HL-60 (cell line): Measurements from ENCODE around the gene LCE4A.

Experiments
- DNase-seq, 2 experiments: peaks; one replicate each; pipeline ENCODE4 v3.0.0-alpha.2; 2010 to 2020; ENCODE audit warnings: low read depth in 1 of 2, low spot score in 1 of 2
- H3K27ac ChIP-seq: fragments of 250-450 bp; sonication (Bioruptor Pico); replicated peaks from 2 replicates; pipeline ENCODE4 v1.5.1; 2020; ENCODE audit warnings: mild to moderate bottlenecking, moderate library complexity
- H3K27me3 ChIP-seq: fragments of 250-450 bp; sonication (Bioruptor Pico); 2 replicates; pipeline ENCODE4 v1.5.1; 2021; ENCODE audit warnings: mild to moderate bottlenecking, moderate library complexity; ENCODE audit not compliant: insufficient read depth, poor library complexity, severe bottlenecking
- H3K4me3 ChIP-seq: replicated peaks from 2 replicates; pipeline ENCODE4 v1.5.1; 2011; ENCODE audit warnings: mild to moderate bottlenecking, control low read depth, low read length; ENCODE audit not compliant: insufficient read depth
- CTCF ChIP-seq: IDR thresholded peaks from one replicate; pipeline ENCODE4 v1.5.1; 2011; ENCODE audit warnings: low read length, control low read depth, inconsistent platforms; ENCODE audit not compliant: insufficient read depth
- GABPA ChIP-seq: IDR thresholded peaks from 2 replicates; pipeline ENCODE4 v1.6.1; 2012; ENCODE audit warnings: low read depth
- POLR2AphosphoS5 ChIP-seq: IDR thresholded peaks from 2 replicates; pipeline ENCODE4 v1.6.1; 2012; ENCODE audit warnings: low read depth
- SPI1 ChIP-seq: IDR thresholded peaks from 2 replicates; pipeline ENCODE4 v1.6.1; 2012; ENCODE audit warnings: low read depth, mild to moderate bottlenecking, borderline replicate concordance
- TF ChIP-seq, protein P1 (sequence below): IDR thresholded peaks from 2 replicates; pipeline ENCODE4 v1.6.1; 2012; ENCODE audit warnings: low read depth; ENCODE audit not compliant: insufficient replicate concordance

The LCE4A gene

DNA sequence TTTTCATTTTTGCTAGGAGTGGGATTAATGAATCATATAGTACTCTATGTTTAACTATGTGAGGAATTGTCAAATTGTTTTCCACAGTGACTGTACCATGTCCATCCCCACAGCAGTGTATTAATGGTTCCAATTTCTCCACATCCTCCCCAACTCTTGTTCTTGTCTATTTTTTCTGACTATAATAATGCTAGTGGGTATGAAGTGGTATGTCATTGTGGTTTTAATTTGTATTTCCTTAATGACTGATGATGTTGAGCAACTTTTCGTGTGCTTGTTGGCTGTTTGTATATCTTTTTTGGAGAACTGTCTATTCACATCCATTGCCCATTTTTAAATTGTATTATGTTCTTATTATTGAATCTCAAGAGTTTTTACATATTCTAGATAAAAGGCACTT, 39.9 kb downstream of the LCE4A start:
- H3K27ac ChIP-seq, result no peak overlapping the region
- no peak overlapping the region for H3K4me3 ChIP-seq
- TF ChIP-seq GABPA, result no peak
- no peak for TF ChIP-seq CTCF
- no peak for TF ChIP-seq POLR2AphosphoS5
- no peak for TF ChIP-seq SPI1
- TF ChIP-seq, protein P1, sequence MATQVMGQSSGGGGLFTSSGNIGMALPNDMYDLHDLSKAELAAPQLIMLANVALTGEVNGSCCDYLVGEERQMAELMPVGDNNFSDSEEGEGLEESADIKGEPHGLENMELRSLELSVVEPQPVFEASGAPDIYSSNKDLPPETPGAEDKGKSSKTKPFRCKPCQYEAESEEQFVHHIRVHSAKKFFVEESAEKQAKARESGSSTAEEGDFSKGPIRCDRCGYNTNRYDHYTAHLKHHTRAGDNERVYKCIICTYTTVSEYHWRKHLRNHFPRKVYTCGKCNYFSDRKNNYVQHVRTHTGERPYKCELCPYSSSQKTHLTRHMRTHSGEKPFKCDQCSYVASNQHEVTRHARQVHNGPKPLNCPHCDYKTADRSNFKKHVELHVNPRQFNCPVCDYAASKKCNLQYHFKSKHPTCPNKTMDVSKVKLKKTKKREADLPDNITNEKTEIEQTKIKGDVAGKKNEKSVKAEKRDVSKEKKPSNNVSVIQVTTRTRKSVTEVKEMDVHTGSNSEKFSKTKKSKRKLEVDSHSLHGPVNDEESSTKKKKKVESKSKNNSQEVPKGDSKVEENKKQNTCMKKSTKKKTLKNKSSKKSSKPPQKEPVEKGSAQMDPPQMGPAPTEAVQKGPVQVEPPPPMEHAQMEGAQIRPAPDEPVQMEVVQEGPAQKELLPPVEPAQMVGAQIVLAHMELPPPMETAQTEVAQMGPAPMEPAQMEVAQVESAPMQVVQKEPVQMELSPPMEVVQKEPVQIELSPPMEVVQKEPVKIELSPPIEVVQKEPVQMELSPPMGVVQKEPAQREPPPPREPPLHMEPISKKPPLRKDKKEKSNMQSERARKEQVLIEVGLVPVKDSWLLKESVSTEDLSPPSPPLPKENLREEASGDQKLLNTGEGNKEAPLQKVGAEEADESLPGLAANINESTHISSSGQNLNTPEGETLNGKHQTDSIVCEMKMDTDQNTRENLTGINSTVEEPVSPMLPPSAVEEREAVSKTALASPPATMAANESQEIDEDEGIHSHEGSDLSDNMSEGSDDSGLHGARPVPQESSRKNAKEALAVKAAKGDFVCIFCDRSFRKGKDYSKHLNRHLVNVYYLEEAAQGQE, result no peak
- DNase-seq, result no peak
- H3K27me3 ChIP-seq, result no peaks in the 10 kb centered on the region

- no peak for DNase-seq
- H3K27me3 ChIP-seq, result no peaks in the 10 kb centered on the region
- H3K4me3 ChIP-seq, result no peak overlapping the region
- H3K27ac ChIP-seq, result no peak overlapping the region
- TF ChIP-seq CTCF, result no peak
- TF ChIP-seq POLR2AphosphoS5, result no peak
- TF ChIP-seq SPI1, result no peak
- TF ChIP-seq, protein P1, result no peak
- TF ChIP-seq GABPA, result no peak
These were observed 44.3 kb downstream of the LCE4A start for GRCh38 chr1:152752225-152752624.

GRCh38 chr1:152753586-152753985, 45.6 kb downstream of the LCE4A start:
- no peak for TF ChIP-seq GABPA
- Histone ChIP-seq H3K27me3 (no peaks in the 10 kb centered on the region), H3K27ac (no peak overlapping the region), H3K4me3 (no peak overlapping the region)
- DNase-seq, result no peak

DNA sequence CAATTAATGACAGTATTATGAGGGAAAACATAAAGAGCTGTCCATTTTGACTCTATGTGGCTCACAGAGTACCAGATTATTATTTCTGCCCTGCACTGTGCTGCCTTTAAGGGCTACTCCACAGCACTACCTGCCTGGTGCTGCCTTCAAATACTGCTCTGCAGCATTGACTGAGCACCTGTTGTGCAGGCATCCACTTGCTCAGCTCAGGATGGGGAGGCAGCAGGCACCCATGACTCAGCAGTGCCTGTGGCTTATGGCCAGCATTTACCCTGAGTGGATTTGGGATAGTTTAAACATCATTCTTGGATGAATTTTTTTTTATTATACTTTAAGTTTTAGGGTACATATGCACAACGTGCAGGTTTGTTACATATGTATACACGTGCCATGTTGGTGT, 48.9 kb downstream of the LCE4A start:
- Histone ChIP-seq H3K27me3 (no peaks in the 10 kb centered on the region), H3K27ac (no peak overlapping the region), H3K4me3 (no peak overlapping the region)
- TF ChIP-seq, protein P1, result no peak
- TF ChIP-seq CTCF (no peak), SPI1 (no peak), GABPA (no peak), POLR2AphosphoS5 (no peak)
- no peak for DNase-seq
